ELR (cell line): ENCODE measurements around the gene SOCS4.
"Not testable (repeated sequence)": the region's sequence is repeated elsewhere in the genome, so short reads cannot be mapped to it uniquely, and the experiment has no call there.

ENCODE experiments used
- DNase-seq: peaks from one replicate; pipeline ENCODE4 v3.0.0-alpha.2; 2015; ENCODE audit warnings: low read depth

SOCS4 gene

GRCh38 chr14:55026793-55027561 lies at the start of gene SOCS4, which contains the start of gene WDHD1:
TSS of gene SOCS4 (plus strand) at chr14:55027236. CDS start at chr14:55043042, 15,806 bp downstream.
TSS of gene WDHD1 (minus strand) at chr14:55027099. CDS start at chr14:55026787, 312 bp downstream.
- DNase-seq: peak; percentile 95

- DNase-seq: no peak
Measured at GRCh38 chr14:54979039-54979438, 48.0 kb upstream of the SOCS4 start.

- DNase-seq: peak; percentile 54
Measured at GRCh38 chr14:54981698-54982097, 45.3 kb upstream of the SOCS4 start.

GRCh38 chr14:54985156-54985555 lies 41.9 kb upstream of the SOCS4 start:
- no peak for DNase-seq

- no peak for DNase-seq
Measured at GRCh38 chr14:55000381-55000780, 26.7 kb upstream of the SOCS4 start.

- DNase-seq: peak; percentile 34
Measured at GRCh38 chr14:55005071-55005470, 22.0 kb upstream of the SOCS4 start.

- DNase-seq: no peak
Measured at GRCh38 chr14:55015006-55015405, 12.0 kb upstream of the SOCS4 start.

- DNase-seq: no peak
Measured at GRCh38 chr14:55019968-55020554, 7.0 kb upstream of the SOCS4 start.

- DNase-seq: not testable (repeated sequence)
Measured at GRCh38 chr14:55024365-55024764, 2.7 kb upstream of the SOCS4 start.

- DNase-seq: no peak
Measured at GRCh38 chr14:55025948-55026347, 1.1 kb upstream of the SOCS4 start.

GRCh38 chr14:55026441-55026792 lies 619 bp upstream of the SOCS4 start:
- DNase-seq: no peak

- peak; percentile 30 for DNase-seq
Measured at GRCh38 chr14:55028066-55028465, 1.0 kb downstream of the SOCS4 start.

- no peak for DNase-seq
Measured at GRCh38 chr14:55028476-55028875, 1.4 kb downstream of the SOCS4 start.

GRCh38 chr14:55031190-55031589 lies 4.2 kb downstream of the SOCS4 start:
- DNase-seq: no peak

GRCh38 chr14:55037995-55038394 lies 11.0 kb downstream of the SOCS4 start:
- DNase-seq: not testable (repeated sequence)

GRCh38 chr14:55038708-55039107 lies 11.7 kb downstream of the SOCS4 start:
- DNase-seq: peak; percentile 60

GRCh38 chr14:55043528-55043927 lies 16.5 kb downstream of the SOCS4 start:
- DNase-seq: no peak

- DNase-seq: no peak
Measured at GRCh38 chr14:55045087-55045486, 18.1 kb downstream of the SOCS4 start.

GRCh38 chr14:55047301-55048053 lies 20.4 kb downstream of the SOCS4 start:
- no peak for DNase-seq

GRCh38 chr14:55048900-55049436 lies 21.9 kb downstream of the SOCS4 start:
- DNase-seq: no peak

GRCh38 chr14:55051165-55051422 lies 24.1 kb downstream of the SOCS4 start:
- no peak for DNase-seq

- peak; percentile 98 for DNase-seq
Measured at GRCh38 chr14:55051423-55052268, 24.6 kb downstream of the SOCS4 start, which contains the start of gene MAPK1IP1L. TSS of gene MAPK1IP1L (plus strand) at chr14:55051647. CDS start at chr14:55061684, 10,037 bp downstream.
